NK-92 (cell line): ENCODE measurements around the gene SMAD6.

Experiments
- DNase-seq: peaks from one replicate; lab custom pipeline; 2025; ENCODE audit not compliant: unreplicated experiment; lab: John Stamatoyannopoulos, UW

The SMAD6 gene

DNA sequence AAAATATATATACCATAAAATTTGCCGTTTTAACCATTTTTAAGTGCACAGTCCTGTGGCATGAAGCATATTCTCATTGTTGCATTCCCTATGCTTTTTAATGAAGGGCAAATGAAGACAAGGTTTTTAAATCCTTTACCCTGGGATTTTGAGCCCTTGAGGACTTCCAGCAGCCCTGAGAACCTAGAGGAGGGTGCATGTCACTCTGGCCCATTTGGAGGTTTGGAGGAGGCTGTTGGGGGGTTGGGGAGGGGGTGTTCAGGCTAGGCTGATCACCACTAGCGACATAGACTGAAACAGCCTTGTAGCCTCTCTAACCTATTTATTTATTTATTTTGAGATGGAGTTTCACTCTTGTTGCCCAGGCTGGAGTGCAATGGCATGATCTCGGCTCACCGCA, 86.0 kb downstream of the SMAD6 start:
- no peak for DNase-seq

DNA sequence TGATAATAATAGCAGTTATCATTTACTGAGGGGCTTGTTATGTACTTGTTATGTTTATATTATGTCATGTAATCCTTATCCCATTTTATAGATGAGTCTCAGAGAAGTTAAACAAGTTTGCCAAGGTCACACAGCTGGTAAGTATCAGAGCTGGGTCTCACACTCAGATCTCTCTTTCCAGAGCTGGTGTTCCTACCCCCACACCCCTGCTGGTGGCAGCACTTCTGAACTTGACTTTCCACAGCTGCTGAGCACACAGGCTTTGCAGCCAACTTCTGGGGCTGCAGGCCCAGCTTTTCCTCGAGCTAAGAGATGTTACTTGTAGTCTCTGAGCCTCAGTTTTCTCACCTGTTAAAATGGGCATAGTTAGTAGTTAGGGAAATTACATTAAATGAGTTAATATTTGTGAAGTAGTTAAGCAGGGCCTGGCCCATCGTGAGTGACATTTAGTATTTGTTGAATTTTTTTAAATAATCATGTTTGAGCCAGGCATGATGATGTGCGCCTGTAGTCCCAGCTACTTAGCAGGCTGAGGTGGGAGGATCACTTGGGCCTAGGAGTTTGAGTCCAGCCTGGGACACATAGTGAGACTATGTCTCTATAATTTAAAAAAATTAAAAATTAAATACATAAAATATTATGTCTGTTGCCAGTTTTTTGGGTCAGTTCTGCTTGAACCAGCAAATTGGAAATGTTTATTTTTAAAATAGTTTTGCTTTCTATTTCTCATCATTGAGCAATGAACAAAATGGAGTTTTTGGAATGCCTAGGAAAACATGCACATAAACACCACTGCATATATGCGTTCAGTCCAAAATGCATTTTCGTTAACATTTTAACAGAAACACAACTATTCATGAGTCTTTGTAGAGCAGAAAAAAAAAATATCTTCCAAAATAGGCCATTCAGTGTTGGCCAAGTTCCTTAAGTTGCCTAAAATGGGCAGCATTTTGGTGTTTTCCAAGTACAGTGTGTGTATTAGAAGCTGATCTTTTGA, 87.3 kb downstream of the SMAD6 start:
- DNase-seq, result no peak

DNA sequence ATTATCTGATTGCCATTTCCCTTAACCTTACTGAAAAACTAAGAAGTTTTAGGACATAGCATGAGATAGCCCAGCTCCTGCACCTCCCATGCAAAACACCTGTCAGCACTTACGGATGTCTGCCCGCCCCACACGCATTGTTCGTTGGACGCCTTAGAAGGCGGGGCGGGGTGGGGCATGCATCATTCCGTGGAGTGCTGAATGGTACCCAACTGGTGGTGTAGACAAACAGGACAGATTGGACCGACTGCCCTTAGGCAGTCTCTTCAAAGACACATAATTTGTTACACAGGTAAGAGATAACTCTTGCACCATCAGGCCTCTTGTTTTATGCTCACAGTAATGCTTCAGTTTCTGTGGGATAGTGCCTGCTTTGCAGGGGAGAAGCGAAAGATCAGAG, 93.8 kb downstream of the SMAD6 start:
- DNase-seq, result no peak

DNA sequence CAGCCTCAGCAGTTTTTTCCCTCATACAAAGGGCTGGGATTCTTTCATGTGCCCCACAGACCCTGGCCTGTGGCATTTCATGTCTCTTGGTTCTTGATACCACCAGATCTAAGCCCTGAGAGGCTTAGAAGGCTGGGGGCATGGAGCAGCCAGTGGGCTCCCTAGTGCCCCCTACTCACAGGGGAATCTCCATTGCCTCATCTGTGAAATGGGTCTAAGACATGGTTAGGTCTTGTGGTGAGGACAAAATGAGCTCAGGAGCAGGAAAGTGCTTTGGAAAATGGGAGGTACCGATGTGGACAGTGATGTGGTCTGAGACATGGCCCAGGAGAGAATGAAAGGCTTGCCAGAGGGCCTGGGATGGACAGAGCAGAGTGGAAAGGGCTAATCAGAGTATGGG, 94.3 kb downstream of the SMAD6 start:
- no peak for DNase-seq

DNA sequence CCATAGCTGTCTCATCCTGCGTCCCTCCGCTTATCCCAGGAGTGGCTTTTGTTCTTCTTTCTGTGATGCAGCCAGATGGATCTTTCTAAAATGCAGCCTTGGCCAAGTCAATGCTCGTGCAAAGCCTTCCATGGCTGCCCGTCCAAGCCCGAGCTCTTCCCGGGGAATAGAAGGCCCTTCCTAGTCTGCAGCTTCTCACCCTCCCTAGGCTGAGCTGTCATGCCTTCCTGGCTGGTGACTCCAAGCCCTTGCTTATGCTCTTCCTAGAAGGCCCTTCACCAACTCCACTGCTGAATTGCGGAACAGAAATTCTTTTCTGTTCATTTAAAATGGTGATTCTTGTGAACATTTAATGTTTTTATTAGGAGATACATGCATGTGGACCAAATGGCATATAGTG, 95.9 kb downstream of the SMAD6 start:
- no peak for DNase-seq

DNA sequence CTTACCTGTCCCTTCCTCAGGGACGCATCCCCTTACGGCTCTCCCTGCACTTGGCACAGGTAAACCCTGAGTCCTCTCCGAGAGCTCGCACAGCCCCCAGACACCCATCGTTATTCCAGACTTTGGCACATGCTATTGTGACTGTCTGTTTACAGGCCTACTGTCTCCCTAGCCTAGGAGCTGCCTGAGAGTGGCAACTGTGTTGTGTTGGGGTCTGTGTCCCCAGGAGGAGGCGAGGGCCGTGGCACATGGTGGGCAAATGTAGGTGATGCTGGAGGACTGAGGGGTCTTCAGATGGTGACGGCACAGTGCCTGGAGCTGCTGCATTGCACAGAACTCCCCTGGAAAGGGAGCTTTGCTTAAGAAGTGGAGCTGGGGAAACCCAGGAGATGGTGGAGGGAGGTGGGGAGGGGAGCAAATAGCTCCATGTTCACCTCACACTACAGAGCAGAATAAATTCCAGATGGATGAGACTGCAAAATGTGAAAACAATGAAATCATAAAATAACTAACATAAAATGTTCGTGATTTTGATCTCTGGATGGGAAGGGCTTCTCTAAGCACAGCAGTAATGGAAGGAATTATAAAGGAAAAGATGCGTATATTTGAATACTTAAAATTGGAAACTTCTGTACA, 96.5 kb downstream of the SMAD6 start:
- DNase-seq, result no peak

DNA sequence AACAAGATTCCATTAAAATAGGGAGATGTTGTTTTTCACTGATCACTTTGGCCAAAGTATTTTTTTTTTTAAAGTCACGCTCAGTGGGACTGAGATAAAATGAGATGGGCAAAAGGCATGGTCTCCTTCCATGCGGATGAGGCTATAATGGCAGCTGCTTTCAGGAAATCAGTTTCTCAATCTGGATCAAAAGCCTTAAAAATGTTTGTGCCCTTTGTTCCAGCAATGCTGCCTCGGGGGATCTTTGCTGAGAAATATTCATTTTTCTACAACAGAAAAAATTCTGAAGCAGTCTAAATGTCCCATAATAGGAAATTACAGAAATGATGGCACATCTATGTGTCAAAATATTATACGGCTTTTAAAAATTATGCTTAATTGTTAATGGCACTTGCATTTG, 97.2 kb downstream of the SMAD6 start:
- DNase-seq, result no peak

DNA sequence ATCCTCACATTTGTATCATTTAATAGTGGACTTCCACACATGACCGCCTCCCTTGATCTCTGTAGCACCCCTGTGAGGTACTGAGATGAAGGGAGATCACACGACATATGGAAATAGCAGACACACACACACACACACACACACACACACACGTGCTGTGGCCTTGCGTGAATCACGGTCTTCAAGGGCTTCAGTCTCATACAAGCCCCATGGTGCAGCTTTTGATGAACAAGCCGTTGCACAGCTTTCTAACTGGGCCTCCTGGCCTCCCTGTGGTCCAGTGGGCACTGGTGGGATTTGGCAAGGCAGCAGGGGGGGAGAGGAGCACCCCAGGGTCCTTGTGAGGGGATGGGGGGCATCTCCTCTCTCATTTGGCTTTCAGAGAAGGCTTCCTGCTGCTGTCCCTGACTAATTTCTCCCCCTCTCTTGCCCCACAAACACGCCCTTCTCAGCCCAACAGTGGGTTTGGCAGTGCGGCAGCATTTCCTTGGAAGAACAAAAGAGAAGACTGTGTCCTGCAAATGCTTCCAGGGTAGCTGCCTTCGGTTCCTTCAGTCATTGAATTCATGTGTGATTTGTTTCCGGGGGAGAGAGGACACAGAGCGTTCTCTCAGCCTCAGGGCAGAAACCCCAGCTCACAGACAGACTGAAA, 98.7 kb downstream of the SMAD6 start:
- no peak for DNase-seq

DNA sequence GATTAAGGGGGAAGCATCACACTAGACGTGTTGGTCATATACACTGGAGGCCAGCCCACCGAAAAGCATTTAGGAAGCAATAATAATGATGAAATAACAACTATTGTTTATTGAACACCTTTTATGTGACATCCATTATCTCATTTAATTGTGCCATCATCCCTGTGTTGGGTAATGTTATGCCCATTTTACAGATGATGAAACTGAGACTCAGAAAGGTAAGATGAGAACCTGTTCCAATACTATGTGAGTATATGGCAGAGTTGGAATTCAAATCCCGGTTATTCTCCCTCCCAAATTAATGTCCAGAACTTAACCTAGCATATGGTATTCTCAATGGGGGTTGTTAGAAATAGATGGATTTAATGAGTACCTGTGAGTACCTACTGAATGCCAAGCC, 99.2 kb downstream of the SMAD6 start:
- no peak for DNase-seq

DNA sequence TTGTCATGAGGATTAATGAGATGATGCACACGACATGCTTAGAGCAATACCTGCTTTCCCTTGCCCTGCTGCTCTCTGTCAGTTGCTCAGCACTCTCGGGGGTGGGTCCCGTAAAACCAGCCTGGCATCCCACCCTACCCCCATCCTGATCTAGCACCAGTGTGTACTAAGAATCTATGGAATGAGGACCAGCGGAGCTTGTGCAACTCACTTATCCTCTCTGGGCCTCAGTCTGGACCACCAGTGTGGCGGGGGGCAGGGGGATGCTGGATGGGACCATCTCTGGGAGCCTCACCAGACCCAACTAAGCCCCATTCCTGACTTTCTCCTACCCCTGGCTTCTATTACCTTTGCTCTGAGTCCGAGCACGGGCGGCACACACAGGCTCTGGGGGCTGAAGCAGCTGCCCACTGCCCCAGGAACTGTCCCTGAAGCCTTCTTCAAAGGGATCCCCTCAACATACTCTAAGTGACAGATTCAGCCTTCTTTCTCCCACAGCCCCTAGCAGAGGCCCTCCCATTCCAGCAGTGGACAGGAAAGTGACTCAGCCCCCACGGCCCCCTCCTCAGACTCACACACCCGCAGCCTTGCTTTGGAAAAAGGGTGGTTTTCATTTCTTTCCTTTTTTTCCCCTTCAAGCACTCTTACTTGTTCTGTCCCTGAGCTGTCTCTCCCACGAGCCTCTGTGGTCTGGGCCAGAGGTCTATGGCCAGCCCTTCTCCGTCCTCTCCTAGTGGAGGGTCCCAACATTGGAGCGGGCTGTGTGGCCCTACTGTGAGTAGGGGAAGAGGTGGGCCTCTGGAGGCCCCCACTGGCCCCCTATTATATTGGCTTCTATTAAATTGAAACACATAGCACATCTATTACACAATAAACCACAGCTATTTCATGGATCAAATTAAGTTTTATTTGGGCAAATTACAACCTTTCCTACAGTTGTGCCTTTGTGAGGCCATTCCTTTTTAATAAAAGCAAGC, 100.3 kb downstream of the SMAD6 start:
- DNase-seq, result no peak

DNA sequence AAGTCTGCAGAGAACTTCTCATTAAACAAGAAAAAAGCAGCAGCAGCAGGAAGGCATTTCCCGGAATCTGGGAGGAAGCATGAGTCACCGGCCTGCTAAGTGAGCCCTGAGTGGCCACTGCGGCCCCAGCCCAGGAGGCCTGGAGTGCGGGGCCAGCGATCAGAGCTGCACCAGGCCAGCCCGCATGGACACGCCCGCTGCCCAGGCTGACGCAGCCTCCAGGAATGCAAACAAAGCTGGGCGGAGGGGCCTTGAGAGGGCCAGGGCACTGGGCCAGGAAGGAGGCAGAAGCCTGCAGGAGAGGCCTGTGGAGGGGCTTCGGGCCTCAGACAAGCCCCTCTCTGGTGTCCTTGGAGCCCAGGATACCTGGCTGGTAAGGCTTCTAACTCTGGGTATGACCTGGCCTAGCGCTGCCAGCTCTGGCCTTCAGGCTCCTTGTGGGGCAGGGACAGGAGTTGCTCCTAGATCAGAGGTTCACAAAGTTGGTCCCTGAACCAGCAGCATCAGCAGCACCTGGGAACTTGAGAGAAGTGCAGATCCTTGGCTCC, 101.2 kb downstream of the SMAD6 start:
- DNase-seq, result no peak

DNA sequence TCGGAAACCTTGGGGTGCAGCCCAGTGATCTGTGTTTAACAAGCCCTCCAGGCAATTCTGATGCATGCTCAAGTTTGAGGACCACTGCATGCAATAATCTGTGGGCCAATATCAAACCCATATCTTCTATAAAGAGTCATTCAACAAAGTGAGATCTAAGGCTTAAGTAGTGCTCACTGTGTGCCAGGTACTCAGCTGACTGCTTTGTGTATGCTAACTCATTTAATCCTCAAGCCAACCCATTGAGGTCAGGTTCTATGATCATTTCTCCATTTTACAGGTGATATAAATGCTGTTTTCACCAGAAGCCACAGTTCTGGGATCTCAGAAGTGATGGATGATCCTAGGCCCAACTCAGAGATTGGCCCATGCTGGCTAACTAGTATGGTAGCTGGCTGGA, 101.7 kb downstream of the SMAD6 start:
- no peak for DNase-seq

DNA sequence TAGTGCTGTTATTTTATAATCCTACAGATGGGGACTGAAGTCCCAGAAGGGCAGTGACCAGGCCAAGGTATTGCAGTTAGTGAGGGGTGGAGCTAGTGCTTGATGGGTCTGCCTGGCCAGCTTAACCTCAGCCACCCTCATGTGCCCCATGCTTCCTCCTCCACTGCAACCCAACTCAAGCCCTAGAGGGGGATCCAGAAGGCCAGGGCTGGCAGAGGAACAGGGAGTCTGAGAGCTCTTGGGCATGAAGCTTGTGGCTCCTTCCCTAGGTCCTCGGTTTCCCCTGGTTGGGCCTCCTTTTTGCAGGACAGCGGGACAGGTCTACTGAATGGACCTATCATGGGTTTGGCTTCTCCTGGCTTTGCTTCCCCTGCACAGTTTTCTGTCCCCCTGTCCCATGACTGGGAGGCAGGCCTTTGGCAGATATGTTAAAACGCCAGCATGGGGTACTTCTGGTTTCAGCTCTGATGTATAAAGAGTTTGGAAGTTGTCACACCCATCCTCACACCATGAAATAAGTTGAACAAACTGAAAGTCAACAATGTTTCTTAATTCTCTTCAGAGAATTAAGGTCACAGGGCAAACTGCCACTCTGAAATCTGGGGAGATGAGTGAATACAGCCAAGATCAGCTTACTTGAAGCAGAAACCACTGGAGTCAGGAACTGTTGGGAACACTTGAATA, 103.3 kb downstream of the SMAD6 start:
- DNase-seq, result no peak

DNA sequence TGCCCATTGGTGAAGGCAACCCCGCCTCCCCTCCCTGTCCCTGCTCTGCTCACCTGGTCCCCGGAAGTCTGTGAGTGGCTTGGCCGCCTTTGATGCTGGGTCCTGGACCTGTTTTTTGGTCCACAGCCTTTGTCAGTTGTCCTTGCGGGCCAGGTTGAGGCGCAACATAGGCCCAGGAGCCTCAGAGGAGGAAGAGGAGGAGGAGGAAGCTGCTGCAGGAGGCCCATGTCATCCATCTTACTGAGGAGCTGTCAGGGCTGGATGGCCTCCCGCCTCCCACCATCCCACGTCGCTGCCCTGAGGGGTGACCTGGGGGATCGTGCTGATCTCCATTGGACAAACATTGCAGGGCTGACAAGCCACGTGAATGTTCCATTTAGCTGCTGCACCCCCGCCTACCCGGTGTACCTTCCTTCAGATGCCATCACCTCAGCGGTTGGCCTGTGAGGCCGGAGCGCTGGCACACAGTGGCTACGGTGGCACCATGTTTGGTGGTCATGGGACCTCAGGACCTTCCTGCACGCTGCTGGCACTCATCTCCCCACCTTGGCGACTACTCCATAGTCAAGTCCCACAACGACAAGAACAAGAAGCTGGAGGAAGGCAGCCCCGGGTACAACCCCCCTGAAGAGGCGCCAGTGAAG, 106.3 kb downstream of the SMAD6 start:
- DNase-seq, result no peak

DNA sequence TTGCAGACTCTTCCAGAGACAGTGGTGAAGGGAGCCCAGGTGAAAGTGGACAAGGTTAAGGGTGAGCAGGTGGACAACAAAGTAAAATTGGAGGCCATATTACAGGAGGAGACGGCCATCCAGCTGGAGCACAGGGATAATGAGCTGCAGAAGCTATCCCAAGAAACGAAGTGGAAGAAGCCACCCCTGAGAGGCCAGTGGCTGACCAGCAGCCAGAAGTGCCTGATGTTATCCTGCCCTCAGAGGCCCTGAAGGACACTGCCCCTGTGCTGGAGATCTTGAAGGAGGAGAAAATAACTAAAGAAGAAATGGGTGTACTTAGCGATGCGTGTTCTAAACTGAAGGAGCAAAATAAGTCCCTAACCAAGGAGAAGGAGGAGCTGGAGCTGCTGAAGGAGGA, 107.6 kb downstream of the SMAD6 start:
- no peak for DNase-seq

DNA sequence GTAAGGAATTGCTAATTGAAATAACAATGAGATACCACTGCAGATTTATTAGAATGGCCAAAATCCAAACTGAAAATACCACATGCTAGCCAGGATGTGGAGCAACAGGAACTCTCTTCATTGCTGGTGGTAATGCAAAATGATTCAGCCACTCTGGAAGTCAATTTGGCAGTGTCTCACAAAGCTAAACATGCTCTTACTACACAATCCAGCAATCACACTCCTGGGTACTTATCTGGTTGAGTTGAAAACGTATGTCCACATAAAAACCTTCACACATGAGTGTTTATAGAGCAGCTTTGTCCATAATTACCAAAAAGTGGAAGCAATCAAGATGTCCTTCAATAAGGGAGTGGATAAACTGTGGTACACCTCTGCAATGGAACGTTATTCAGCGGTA, 113.3 kb downstream of the SMAD6 start:
- DNase-seq, result no peak

DNA sequence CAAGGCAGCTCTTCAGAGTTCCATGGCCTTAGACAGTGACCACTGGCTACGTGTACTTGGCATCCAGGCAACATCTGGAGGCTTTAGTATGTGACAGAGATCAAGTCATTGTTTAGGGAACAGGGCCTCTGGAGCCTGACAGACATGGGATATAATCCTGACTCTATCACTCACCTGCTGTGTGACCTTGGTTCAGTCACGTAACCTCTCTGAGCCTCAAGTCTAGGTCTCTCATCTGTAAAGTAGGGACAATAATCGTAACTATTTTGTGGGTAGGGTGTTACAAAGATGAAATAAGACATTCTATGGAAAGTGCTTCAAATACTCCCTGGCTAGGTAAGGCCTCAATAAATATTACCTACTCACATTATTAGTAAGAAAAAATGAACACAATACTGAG, 114.2 kb downstream of the SMAD6 start:
- DNase-seq, result no peak

DNA sequence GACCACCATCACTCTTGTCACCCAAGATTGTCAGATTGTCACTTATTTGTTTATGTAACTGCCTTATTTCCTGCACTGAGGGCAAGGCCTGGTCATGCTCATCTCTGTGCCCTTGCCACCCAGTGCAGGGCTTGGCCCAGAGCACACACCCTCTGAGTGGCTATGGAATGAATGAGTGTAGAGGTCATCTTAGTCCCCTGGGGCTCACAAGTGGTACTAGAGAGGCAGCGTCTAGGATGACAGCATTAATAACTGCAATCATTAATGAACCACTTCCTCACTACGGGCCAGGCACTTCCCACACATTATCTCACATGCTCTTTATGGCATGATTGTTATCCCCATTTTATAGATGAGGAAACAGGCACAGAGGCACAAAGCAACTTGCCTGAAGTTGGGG, 117.0 kb downstream of the SMAD6 start:
- DNase-seq, result no peak

DNA sequence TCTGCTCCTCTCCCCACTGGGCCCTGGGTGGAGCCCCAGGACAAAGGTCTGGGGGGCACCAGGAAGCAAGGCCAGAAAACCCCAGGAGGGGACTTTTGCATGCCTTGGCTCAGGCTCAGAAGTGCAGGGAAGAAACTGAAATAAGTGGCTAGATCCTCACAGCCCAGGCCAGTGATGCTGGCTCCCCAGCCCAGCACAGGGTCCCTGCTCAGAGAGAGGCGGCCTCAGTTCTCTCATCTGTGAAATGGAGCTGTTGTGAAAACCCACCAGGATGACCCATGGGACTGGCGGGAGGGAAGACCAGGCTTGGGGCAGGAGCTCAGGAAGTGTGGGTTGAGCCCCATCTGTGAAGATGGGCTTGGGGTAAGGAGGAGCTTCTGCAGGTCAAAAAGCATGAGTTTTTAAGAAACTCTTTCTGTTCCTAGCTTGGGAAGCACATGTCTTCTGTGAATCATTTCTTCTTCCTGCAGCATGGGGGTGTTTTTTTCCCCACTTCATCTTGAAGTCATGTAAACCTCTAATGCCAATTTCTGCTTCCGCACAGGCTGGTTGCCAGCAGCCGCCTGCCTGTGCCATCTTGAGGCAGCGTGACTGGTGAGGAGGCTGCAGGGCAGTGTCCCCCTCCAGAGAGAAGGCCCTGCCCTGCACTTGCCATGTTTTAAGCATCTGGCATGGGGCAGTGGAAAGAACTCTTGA, 118.6 kb downstream of the SMAD6 start:
- no peak for DNase-seq
